Breast epithelium (tissue), 4 donors: ENCODE data around the gene VSTM2L. TPM values are rescaled to one million over a fixed set of nuclear protein-coding genes. Genes with fewer than 3 reads are reported as not detected.

Experiments used
- DNase-seq, 2 donors: peaks; one replicate each; pipeline ENCODE4 v3.0.0-alpha.2; 2019; ENCODE audit warnings: low spot score in 2 of 2
- H3K27ac ChIP-seq, 2 donors: fragments of 200-600 bp; sonication (generic) in 1 of 2; one replicate each; pipeline ENCODE4 v1.5.1; 2016 to 2019; ENCODE audit warnings: mild to moderate bottlenecking in 1 of 2
- H3K27me3 ChIP-seq, 2 donors: fragments of 200-600 bp; sonication (generic) in 1 of 2; one replicate each; pipeline versions ENCODE4 v1.5.1 to v1.6.0; 2017 to 2019; ENCODE audit warnings: control low read depth in 1 of 2, mild to moderate bottlenecking in 1 of 2
- H3K36me3 ChIP-seq: fragments of 200-600 bp; one replicate; pipeline ENCODE4 v1.5.1; 2019
- H3K4me1 ChIP-seq, 2 donors: fragments of 200-600 bp; sonication (generic); one replicate each; pipeline ENCODE4 v1.5.1; 2016 to 2019; ENCODE audit warnings: control low read depth in 1 of 2
- H3K4me3 ChIP-seq, 3 donors: fragments of 200-600 bp; sonication (generic); 1 replicate in 2 of 3; 2 replicates in 1 of 3; pipeline ENCODE4 v1.5.1; 2016 to 2019; ENCODE audit warnings: mild to moderate bottlenecking in 3 of 3, moderate library complexity in 2 of 3
- H3K9me3 ChIP-seq, 2 donors: fragments of 200-600 bp; sonication (generic) in 1 of 2; one replicate each; pipeline ENCODE4 v1.5.1; 2016 to 2019; ENCODE audit warnings: control low read depth in 1 of 2
- CTCF ChIP-seq, 3 donors: fragments of 450-650 bp; IDR thresholded peaks; one replicate each; pipeline ENCODE4 v1.5.1; 2016 to 2017; ENCODE audit warnings: antibody characterized with exemption in 3 of 3, mild to moderate bottlenecking in 3 of 3, moderate library complexity in 3 of 3
- POLR2A ChIP-seq: fragments of 450-650 bp; IDR thresholded peaks from one replicate; pipeline ENCODE4 v1.6.1; 2016; ENCODE audit warnings: antibody characterized with exemption, mild to moderate bottlenecking, moderate library complexity
- POLR2AphosphoS5 ChIP-seq, 3 donors: sonication (generic); formaldehyde crosslinking; IDR thresholded peaks; one replicate each; pipeline ENCODE4 v1.6.1; 2017; ENCODE audit warnings: antibody characterized with exemption in 3 of 3
- intact Hi-C: fragments of 100-400 bp; cut with DNase I; formaldehyde crosslinking; loops from one replicate; pipeline ENCODE4 v1.15.1; 2023; ENCODE audit warnings: low total_unique reads
- total RNA-seq, 3 donors: library from RNA; depleted of rRNA; stranded (reverse); fragments of >200 nt; gene quantifications; one replicate each; pipeline ENCODE4 v1.1.0, GENCODE V29; 2016

VSTM2L gene
- total RNA-seq, 3 donors from 2014 or later, result 0.33 to 0.48 (median 0.44) TPM

GRCh38 chr20:37885593-37886503 is 17.1 kb upstream of the VSTM2L start:
- no peak for DNase-seq

GRCh38 chr20:37886851-37887297 is 16.1 kb upstream of the VSTM2L start:
- Histone ChIP-seq H3K9me3 (no peaks in the 10 kb centered on the region), H3K4me1 (no peaks in the 10 kb centered on the region), H3K27me3 (no peaks in the 10 kb centered on the region), H3K4me3 (no peak overlapping the region), H3K36me3 (no peaks in the 10 kb centered on the region), H3K27ac (no peak overlapping the region)
- intact Hi-C loops, result no loop called here
- no peak for DNase-seq
- TF ChIP-seq CTCF (IDR thresholded peaks at IDR 0.05), result no peak
- no peak for TF ChIP-seq POLR2A
- no peak for TF ChIP-seq POLR2AphosphoS5 (IDR thresholded peaks at IDR 0.05)

More at GRCh38 chr20:37885593-37886503, 17.1 kb upstream of the VSTM2L start:
- H3K4me1 ChIP-seq, result no peaks in the 10 kb centered on the region
- no peaks in the 10 kb centered on the region for H3K9me3 ChIP-seq
- TF ChIP-seq CTCF (IDR thresholded peaks at IDR 0.05), result no peak
- no peak for TF ChIP-seq POLR2A
- no peak for TF ChIP-seq POLR2AphosphoS5 (IDR thresholded peaks at IDR 0.05)
- H3K4me3 ChIP-seq, result no peak overlapping the region
- intact Hi-C loops, result no loop called here
- no peaks in the 10 kb centered on the region for H3K36me3 ChIP-seq
- H3K27me3 ChIP-seq, result no peaks in the 10 kb centered on the region
- H3K27ac ChIP-seq, result no peak overlapping the region

- H3K4me1 ChIP-seq, result no peaks in the 10 kb centered on the region
- H3K27ac ChIP-seq, result no peak overlapping the region
- intact Hi-C loops, result no loop called here
- H3K4me3 ChIP-seq, result no peak overlapping the region
- no peak for DNase-seq
- H3K27me3 ChIP-seq, result no peaks in the 10 kb centered on the region
- H3K9me3 ChIP-seq, result no peaks in the 10 kb centered on the region
- no peaks in the 10 kb centered on the region for H3K36me3 ChIP-seq
- TF ChIP-seq CTCF (IDR thresholded peaks at IDR 0.05) (no peak), POLR2AphosphoS5 (IDR thresholded peaks at IDR 0.05) (no peak), POLR2A (no peak)
These were observed 14.3 kb upstream of the VSTM2L start for GRCh38 chr20:37888641-37889040.

- no peaks in the 10 kb centered on the region for H3K4me1 ChIP-seq
- H3K9me3 ChIP-seq, result no peaks in the 10 kb centered on the region
- DNase-seq, result no peak
- H3K27ac ChIP-seq, result no peak overlapping the region
- H3K4me3 ChIP-seq, result no peak overlapping the region
- intact Hi-C loops, result no loop called here
- TF ChIP-seq CTCF (IDR thresholded peaks at IDR 0.05) (no peak), POLR2A (no peak), POLR2AphosphoS5 (IDR thresholded peaks at IDR 0.05) (no peak)
- no peaks in the 10 kb centered on the region for H3K27me3 ChIP-seq
- no peaks in the 10 kb centered on the region for H3K36me3 ChIP-seq
These were observed 12.8 kb upstream of the VSTM2L start for GRCh38 chr20:37890108-37890507.

- Histone ChIP-seq H3K4me3 (no peak overlapping the region), H3K27ac (no peak overlapping the region), H3K4me1 (no peaks in the 10 kb centered on the region), H3K9me3 (no peaks in the 10 kb centered on the region), H3K36me3 (no peaks in the 10 kb centered on the region), H3K27me3 (no peaks in the 10 kb centered on the region)
- no peak for DNase-seq
- intact Hi-C loops, result no loop called here
- TF ChIP-seq CTCF (IDR thresholded peaks at IDR 0.05), result no peak
- TF ChIP-seq POLR2A, result no peak
- no peak for TF ChIP-seq POLR2AphosphoS5 (IDR thresholded peaks at IDR 0.05)
These were observed 12.3 kb upstream of the VSTM2L start for GRCh38 chr20:37890643-37891042.
